ENCODE results near the gene CALCR.

Gene CALCR

DNA sequence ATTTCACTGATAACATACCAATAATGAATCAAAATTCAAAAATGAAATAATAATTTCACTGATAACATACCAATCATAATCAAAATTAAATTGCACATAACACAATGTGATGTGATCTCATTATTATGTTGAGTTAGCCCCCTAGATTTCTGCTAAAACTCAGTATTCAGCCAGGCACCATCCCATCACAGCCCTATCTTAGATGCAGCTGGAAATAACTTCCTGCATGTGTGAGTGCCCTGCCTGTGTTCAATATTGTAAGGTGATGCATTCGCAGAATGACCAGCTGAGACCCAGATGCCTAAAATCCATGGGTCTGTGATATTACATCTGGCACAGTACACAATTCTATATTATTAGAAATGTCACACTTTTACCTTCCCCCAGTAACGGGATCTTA lies 142.4 kb downstream of the CALCR start:
- TF ChIP-seq CTCF (IDR thresholded peaks at IDR 0.05) = no peak
- Histone ChIP-seq H3K9me3 (no peaks in the 10 kb centered on the region), H3K4me3 (ENCODE audit: low read depth in 1 of 2, low read length in 1 of 2) (no peak overlapping the region), H3K27me3 (no peaks in the 10 kb centered on the region), H3K4me1 (ENCODE audit: control insufficient read depth in 1 of 2, insufficient read depth in 1 of 2, low read depth in 1 of 2, low read length in 1 of 2) (no peaks in the 10 kb centered on the region), H3K27ac (no peak overlapping the region), H3K36me3 (no peaks in the 10 kb centered on the region)

DNA sequence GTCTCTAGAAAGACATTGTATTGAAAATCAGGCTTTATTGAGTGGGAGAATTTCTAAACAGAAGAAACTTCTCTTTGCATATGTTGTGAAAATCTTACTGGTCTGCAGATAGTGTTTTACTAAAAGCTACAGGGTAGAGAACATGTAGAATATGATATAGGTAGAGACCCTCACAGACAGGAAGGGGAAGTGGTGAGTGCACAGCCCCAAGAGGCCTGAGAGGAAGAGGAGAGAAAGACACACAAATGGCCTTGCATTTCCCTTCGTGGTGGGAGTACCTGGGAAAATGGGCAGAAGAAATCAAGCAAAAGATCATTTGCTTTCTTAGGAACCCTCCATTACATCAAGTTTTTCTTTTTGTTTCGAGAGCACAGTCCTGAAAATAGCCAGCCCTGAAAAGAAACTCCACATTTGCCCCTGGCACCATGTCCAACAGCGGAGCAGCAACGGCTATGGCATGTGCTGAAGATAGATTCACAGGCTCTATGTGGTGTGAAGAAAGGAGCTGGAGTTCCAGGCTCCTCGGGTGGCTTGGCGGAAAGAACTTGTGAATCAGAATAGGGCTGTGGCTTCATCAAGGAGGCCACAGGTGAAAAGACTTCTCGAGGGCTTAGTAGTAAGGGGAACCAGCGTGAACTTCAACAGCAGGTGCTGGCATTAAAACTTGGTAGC lies 143.5 kb downstream of the CALCR start:
- no peak for TF ChIP-seq CTCF (IDR thresholded peaks at IDR 0.05)
- Histone ChIP-seq H3K4me3 (ENCODE audit: low read depth in 1 of 2, low read length in 1 of 2) (no peak overlapping the region), H3K9me3 (no peaks in the 10 kb centered on the region), H3K4me1 (ENCODE audit: control insufficient read depth in 1 of 2, insufficient read depth in 1 of 2, low read depth in 1 of 2, low read length in 1 of 2) (no peaks in the 10 kb centered on the region), H3K27me3 (no peaks in the 10 kb centered on the region), H3K27ac (no peak overlapping the region), H3K36me3 (no peaks in the 10 kb centered on the region)

DNA sequence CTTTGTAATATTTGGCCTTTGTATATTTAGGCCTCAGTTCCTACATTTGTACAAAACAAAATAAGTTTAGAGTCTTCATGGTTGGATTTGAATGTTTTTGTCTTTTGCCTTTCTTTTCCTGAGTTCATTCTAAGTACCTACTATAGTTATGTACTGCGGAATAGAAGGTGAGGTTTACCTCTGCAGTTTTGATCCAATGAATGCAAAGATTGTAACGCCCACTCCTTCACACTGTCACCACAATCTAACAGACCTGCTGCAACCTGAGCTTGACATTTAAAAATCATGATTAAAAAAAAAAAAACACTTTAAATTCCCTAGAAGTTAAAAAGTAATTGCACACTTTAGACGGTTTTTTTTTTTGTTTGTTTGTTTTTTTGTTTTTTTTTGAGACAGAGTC lies 145.0 kb downstream of the CALCR start:
- Histone ChIP-seq H3K9me3 (no peaks in the 10 kb centered on the region), H3K4me3 (ENCODE audit: low read depth in 1 of 2, low read length in 1 of 2) (no peak overlapping the region), H3K36me3 (no peaks in the 10 kb centered on the region), H3K27me3 (no peaks in the 10 kb centered on the region), H3K4me1 (ENCODE audit: control insufficient read depth in 1 of 2, insufficient read depth in 1 of 2, low read depth in 1 of 2, low read length in 1 of 2) (no peaks in the 10 kb centered on the region), H3K27ac (no peak overlapping the region)
- no peak for TF ChIP-seq CTCF (IDR thresholded peaks at IDR 0.05)

DNA sequence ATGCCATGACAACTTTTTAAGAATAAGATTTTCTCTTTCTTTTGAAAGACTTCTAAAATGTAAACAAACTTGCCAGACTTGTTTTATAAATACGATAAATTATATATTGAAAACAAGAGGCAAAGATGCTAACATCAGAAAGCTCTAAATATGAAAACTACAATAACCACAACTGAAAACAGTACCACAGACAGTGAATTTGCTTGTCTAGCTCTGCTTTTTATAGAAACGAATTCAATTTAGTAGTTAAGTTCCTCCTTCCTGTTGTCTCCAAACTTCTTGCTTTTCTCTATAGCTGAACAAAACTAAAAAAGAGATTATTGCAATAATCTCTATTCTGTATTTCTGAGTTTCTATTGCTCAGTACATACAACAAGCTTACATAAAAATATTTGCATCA lies 147.4 kb downstream of the CALCR start:
- Histone ChIP-seq H3K36me3 (no peaks in the 10 kb centered on the region), H3K27me3 (no peaks in the 10 kb centered on the region), H3K4me3 (ENCODE audit: low read depth in 1 of 2, low read length in 1 of 2) (no peak overlapping the region), H3K27ac (no peak overlapping the region), H3K4me1 (ENCODE audit: control insufficient read depth in 1 of 2, insufficient read depth in 1 of 2, low read depth in 1 of 2, low read length in 1 of 2) (no peaks in the 10 kb centered on the region), H3K9me3 (no peaks in the 10 kb centered on the region)
- no peak for TF ChIP-seq CTCF (IDR thresholded peaks at IDR 0.05)

DNA sequence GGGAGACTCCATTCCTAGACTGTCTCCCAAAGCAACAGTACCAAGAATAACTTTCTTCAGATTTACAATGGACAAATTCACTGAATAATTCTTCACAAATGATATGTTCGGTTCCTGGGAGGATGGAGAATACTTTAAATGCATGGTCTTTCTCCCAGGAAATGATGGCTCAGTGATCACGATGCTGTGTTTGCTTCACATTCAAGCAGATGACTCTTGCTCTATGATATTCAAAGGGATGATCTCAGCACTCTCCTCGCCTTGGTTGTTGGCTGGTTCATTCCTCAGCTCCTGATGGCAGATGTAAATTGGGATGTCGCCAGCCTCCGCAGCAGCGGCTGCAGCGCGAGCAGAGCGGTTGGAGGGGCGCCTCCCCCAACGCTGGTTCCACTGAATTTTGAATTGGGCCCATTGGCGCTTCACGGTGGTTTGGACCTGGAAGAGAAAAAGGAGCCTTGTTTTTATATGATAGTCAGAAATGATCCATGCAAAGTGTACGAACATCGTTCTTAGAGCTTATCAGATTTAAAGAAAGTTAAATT lies 148.3 kb downstream of the CALCR start:
- Histone ChIP-seq H3K4me3 (ENCODE audit: low read depth in 1 of 2, low read length in 1 of 2) (no peak overlapping the region), H3K36me3 (no peaks in the 10 kb centered on the region), H3K4me1 (ENCODE audit: control insufficient read depth in 1 of 2, insufficient read depth in 1 of 2, low read depth in 1 of 2, low read length in 1 of 2) (no peaks in the 10 kb centered on the region), H3K27me3 (no peaks in the 10 kb centered on the region), H3K9me3 (no peaks in the 10 kb centered on the region), H3K27ac (no peak overlapping the region)
- no peak for TF ChIP-seq CTCF (IDR thresholded peaks at IDR 0.05)
